NB4 (cell line): ENCODE results near the gene MSH3.

Experiments used
- CTCF ChIP-seq: IDR thresholded peaks from one replicate; pipeline ENCODE4 v1.5.1; 2012; ENCODE audit warnings: low read depth, low read length
- MAX ChIP-seq: IDR thresholded peaks from 2 replicates; pipeline ENCODE4 v1.6.1; 2011; ENCODE audit warnings: low read depth, low read length
- MYC ChIP-seq: IDR thresholded peaks from 2 replicates; pipeline ENCODE4 v1.6.1; 2011; ENCODE audit warnings: low read depth, low read length
- POLR2A ChIP-seq: IDR thresholded peaks from 2 replicates; pipeline ENCODE4 v1.6.1; 2011; ENCODE audit warnings: mild to moderate bottlenecking; ENCODE audit not compliant: insufficient read length; ENCODE audit errors: extremely low read depth

DNA sequence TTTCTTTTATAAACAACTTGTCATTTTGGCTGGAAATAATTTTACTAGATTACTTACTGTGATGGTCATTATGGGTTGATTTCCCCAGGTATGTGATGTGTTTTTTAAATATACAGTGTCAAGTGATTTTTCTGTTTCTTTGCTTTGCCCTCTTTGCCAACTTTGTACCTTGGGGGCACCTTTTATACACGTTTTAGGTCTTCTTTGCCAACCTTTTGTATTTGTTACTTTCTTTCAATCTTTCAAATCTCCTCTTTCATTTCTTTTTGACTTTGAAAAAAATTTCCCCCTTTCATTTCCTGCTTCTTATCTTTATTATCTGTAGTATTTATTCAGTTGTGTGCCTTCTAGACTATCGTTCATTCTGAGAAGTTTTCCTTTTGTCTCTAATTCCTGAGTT is 65.7 kb downstream of the MSH3 start:
- TF ChIP-seq POLR2A, result no peak
- no peak for TF ChIP-seq CTCF
- TF ChIP-seq MAX, result no peak
- TF ChIP-seq MYC, result no peak
